Measurements from ENCODE around the gene CCDC88B. TPM values are rescaled to one million over a fixed set of nuclear protein-coding genes. Genes with fewer than 3 reads are reported as not detected.

Gene CCDC88B
- total RNA-seq, 4 donors from 2014 or later: 31.7 to 99.0 (median 43.9) TPM

DNA sequence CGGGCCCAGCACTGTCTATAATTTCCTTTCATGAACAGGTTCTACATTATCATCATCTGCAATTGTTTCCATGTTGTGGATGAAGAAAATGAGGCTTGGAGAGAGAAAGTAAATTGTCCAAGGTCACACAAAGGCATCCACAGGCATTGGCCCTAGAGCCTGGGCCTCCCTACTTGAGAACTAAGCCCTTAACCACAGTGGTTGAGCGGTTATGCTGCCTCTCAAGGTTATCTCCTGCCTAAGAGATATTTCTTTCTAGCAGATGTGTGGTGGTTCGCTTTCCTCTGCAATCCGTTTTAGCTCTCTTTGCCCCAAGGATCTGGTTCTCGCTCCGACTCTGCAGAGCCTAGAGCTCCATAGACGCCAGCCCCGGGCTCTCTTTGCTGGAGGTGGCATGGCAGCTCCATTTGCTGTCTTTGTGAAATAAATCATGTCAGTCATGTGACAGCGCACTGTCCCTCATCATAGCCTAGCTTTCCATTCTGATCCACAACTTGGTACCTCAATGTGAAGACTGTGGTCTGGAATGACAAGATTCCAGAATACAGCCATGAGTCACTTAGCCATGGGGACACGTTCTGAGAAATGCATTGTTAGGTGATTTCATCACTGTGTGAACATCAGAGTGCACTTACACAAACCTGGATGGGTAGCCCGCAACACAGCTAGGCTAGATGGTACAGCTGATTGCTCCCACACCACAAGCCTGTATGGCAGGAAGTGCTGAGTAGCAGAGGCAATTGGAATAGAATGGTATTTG lies 46.1 kb downstream of the CCDC88B start:
- no peak overlapping the region for H3K4me3 ChIP-seq
- no peaks in the 10 kb centered on the region for H3K9me3 ChIP-seq
- no peaks in the 10 kb centered on the region for H3K27me3 ChIP-seq
- peaks cover 0 to 9% (median 0%) of the 10 kb centered on the region in 4 donors for H3K4me1 ChIP-seq
- no peak overlapping the region for H3K27ac ChIP-seq
- no peak for DNase-seq
- TF ChIP-seq POLR2A (IDR thresholded peaks at IDR 0.05): no peak
- TF ChIP-seq, protein P1, sequence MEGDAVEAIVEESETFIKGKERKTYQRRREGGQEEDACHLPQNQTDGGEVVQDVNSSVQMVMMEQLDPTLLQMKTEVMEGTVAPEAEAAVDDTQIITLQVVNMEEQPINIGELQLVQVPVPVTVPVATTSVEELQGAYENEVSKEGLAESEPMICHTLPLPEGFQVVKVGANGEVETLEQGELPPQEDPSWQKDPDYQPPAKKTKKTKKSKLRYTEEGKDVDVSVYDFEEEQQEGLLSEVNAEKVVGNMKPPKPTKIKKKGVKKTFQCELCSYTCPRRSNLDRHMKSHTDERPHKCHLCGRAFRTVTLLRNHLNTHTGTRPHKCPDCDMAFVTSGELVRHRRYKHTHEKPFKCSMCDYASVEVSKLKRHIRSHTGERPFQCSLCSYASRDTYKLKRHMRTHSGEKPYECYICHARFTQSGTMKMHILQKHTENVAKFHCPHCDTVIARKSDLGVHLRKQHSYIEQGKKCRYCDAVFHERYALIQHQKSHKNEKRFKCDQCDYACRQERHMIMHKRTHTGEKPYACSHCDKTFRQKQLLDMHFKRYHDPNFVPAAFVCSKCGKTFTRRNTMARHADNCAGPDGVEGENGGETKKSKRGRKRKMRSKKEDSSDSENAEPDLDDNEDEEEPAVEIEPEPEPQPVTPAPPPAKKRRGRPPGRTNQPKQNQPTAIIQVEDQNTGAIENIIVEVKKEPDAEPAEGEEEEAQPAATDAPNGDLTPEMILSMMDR (IDR thresholded peaks at IDR 0.05): no peak
- no peaks in the 10 kb centered on the region for H3K36me3 ChIP-seq

DNA sequence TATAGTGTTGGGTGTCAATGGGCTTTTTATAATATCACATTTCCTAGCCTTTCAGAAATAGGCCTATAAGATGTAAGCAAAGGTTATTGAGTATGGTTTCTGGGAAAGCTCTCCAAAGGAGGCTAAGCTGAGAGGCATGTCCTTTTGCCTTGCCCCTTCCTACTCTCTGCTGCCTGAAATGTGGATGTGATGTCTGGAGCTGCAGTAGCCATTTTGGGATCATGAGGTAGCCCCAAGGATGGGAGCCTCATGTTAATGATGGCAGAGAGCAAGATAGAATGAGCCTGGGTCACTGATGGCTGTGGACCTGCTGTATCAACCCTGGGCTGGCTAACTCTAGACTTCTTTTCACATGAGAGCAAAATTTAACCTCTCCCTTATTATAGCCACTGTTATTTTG lies 47.9 kb downstream of the CCDC88B start:
- Histone ChIP-seq H3K27ac (no peak overlapping the region), H3K4me3 (no peak overlapping the region), H3K9me3 (no peaks in the 10 kb centered on the region), H3K36me3 (no peaks in the 10 kb centered on the region), H3K4me1 (peaks cover 0 to 9% (median 3%) of the 10 kb centered on the region in 4 donors), H3K27me3 (no peaks in the 10 kb centered on the region)
- DNase-seq: no peak
- no peak for TF ChIP-seq POLR2A (IDR thresholded peaks at IDR 0.05)
- TF ChIP-seq, protein P1 (IDR thresholded peaks at IDR 0.05): no peak

DNA sequence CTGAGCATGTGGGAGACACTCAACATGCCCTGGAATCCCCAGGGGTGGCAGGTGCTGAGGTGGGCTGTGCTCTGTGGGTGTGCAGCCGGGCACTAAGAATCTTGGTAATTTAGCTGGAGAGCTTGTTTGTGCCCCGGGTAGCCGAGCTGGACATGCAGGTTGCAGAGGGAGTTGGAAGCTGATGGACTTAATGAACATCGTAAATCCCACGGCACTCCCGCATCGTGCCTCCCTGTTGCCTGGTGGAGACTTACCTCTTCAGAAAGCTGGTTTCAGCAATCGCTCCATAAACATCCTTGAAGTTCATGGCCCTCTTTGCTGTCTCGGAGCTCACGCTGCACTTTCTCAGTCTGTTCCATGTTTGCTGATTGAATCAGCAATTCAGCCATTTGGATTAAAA lies 48.9 kb downstream of the CCDC88B start:
- TF ChIP-seq POLR2A (IDR thresholded peaks at IDR 0.05): no peak
- TF ChIP-seq, protein P1 (IDR thresholded peaks at IDR 0.05): no peak
- Histone ChIP-seq H3K4me1 (peaks cover 0 to 9% (median 3%) of the 10 kb centered on the region in 4 donors), H3K27ac (no peak overlapping the region), H3K9me3 (no peaks in the 10 kb centered on the region), H3K27me3 (no peaks in the 10 kb centered on the region), H3K36me3 (no peaks in the 10 kb centered on the region), H3K4me3 (no peak overlapping the region)
- DNase-seq: no peak

DNA sequence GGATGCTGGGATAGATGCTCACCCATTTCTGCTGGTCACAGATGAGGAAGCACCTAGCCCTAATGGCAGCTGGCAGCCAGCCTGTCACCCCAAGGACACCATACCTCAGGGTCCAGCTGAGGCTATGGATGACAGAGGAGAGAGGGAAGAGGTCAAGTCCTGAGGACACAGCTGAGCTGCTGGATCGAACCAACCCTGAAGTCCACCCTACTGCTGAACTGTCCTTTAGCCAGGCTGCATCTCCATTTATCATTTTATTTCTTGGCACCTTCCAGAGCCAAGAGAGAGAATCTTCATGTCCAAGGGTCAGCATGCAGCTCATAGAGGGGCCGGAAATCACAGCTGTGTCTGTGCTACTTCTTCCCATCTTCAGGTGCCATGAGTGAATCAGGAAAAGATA lies 49.8 kb downstream of the CCDC88B start:
- no peaks in the 10 kb centered on the region for H3K27me3 ChIP-seq
- no peaks in the 10 kb centered on the region for H3K9me3 ChIP-seq
- no peak overlapping the region for H3K4me3 ChIP-seq
- H3K36me3 ChIP-seq: no peaks in the 10 kb centered on the region
- no peak for DNase-seq
- no peak for TF ChIP-seq POLR2A (IDR thresholded peaks at IDR 0.05)
- no peak overlapping the region for H3K27ac ChIP-seq
- H3K4me1 ChIP-seq: peaks cover 0 to 9% (median 3%) of the 10 kb centered on the region in 4 donors

DNA sequence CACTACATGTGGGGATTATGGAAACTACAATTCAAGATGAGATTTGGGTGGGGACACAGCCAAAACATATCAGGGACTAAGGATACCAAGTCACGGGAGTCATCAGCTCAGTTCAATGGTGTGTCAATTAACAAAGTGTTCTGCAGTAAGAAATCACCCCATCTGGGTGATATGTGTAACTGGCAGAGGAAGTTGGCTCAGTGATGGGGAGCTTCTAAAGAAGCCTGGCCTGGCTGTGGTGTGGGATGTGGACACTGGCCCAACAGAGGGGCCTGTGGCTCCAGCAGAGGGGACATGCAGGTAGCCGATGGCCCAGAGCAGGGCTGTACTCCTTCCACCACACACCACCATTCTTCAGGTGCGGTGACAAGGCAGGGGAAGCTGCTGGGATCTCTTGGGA lies 50.6 kb downstream of the CCDC88B start:
- Histone ChIP-seq H3K27me3 (no peaks in the 10 kb centered on the region), H3K9me3 (no peaks in the 10 kb centered on the region), H3K4me3 (no peak overlapping the region), H3K36me3 (no peaks in the 10 kb centered on the region), H3K4me1 (peaks cover 0 to 6% (median 3%) of the 10 kb centered on the region in 4 donors), H3K27ac (no peak overlapping the region)
- DNase-seq: no peak
- no peak for TF ChIP-seq POLR2A (IDR thresholded peaks at IDR 0.05)
- TF ChIP-seq, protein P1 (IDR thresholded peaks at IDR 0.05): no peak

DNA sequence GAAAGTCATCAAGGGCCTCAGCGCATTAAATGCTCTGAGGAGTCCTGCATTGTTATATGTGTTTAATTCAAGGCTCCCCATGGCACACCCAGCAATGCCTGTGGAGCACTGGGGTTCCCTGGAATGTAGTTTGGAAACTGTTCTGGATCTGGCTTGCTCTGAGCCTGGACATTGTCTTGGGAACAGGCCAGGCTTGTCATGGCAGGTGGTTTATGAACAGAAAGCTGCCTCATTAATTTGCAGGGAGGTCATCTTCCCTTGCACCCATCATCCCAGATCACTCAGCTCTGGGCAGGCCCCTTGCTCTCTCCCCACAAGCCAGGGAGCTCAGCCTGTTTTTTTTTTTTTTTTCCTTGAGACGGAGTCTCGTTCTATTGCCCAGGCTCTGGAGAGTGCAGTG lies 51.8 kb downstream of the CCDC88B start:
- Histone ChIP-seq H3K9me3 (no peaks in the 10 kb centered on the region), H3K27me3 (no peaks in the 10 kb centered on the region), H3K27ac (no peak overlapping the region), H3K36me3 (no peaks in the 10 kb centered on the region), H3K4me3 (no peak overlapping the region), H3K4me1 (peaks cover 0 to 10% (median 3%) of the 10 kb centered on the region in 4 donors)
- no peak for DNase-seq
- TF ChIP-seq, protein P1 (IDR thresholded peaks at IDR 0.05): no peak
- TF ChIP-seq POLR2A (IDR thresholded peaks at IDR 0.05): no peak
